BLaER1 treated with 17β-estradiol and CSF1 and Interleukin-3, amounts not matched to agents 10 nM and 100 nM (cell line): Measurements from ENCODE around the gene FAM107B.
"Not testable (repeated sequence)": the region's sequence is repeated elsewhere in the genome, so short reads cannot be mapped to it uniquely, and the experiment has no call there.

Experiments
- H3K27ac ChIP-seq, 11 experiments: shearing (Covaris generic); formaldehyde crosslinking; 2 replicates each; pipeline ENCODE4 v1.8.1; 2022
- H3K27me3 ChIP-seq, 11 experiments: shearing (Covaris generic); formaldehyde crosslinking; 2 replicates each; pipeline ENCODE4 v1.8.1; 2022
- H3K36me3 ChIP-seq, 11 experiments: shearing (Covaris generic); formaldehyde crosslinking; 2 replicates each; pipeline ENCODE4 v1.8.1; 2022
- H3K4me1 ChIP-seq, 10 experiments: shearing (Covaris generic); formaldehyde crosslinking; 2 replicates each; pipeline ENCODE4 v1.8.1; 2022
- H3K4me2 ChIP-seq, 11 experiments: shearing (Covaris generic); formaldehyde crosslinking; 2 replicates each; pipeline ENCODE4 v1.8.1; 2022
- H3K4me3 ChIP-seq, 10 experiments: shearing (Covaris generic); formaldehyde crosslinking; 2 replicates each; pipeline ENCODE4 v1.8.1; 2022
- H3K9ac ChIP-seq, 11 experiments: shearing (Covaris generic); formaldehyde crosslinking; 2 replicates each; pipeline ENCODE4 v1.8.1; 2022
- H3K9me3 ChIP-seq, 11 experiments: shearing (Covaris generic); formaldehyde crosslinking; replicated peaks in 1 of 11; 2 replicates each; pipeline ENCODE4 v1.8.1; 2022
- H4K20me1 ChIP-seq, 11 experiments: shearing (Covaris generic); formaldehyde crosslinking; 2 replicates each; pipeline ENCODE4 v1.8.1; 2022
- Cebpa-rat ChIP-seq, 11 experiments: shearing (Covaris generic); IDR thresholded peaks; 2 replicates each; pipeline ENCODE4 v1.8.1; 2022

The FAM107B gene

DNA sequence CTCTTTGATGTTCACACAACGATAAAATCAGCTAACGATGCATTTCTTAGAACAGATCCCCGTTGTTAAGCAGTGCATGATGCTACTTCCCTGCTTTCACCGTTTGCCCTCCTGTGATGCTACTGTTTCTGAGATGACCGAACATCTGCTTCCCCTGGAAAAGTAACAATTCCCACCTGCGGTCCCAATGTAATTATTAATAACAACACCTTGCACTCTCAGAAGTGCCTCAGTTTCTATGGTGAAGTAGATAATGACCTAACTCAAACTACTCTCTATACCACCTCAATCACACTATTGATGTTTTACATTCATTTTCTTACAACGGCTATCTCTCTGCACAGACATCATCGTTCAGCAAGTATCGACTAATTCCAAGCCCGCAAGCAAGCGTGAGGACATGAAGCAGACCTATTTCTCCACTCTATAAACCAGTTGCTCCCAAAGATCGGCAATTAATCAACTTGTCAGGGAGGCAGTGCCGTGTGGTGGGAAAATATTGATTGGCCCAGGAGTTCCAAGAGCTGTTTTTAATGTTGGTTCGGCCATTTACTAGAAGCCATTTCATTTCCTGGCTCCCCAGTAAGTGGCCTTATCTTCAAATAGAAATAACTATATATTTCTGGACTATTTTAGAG lies 42.7 kb downstream of the FAM107B start:
- H3K4me3 ChIP-seq = no peak overlapping the region
- no peaks in the 10 kb centered on the region; a peak in 1 of 22 replicates for H3K27me3 ChIP-seq
- H3K9ac ChIP-seq = no peak overlapping the region
- no peak for TF ChIP-seq Cebpa-rat (IDR thresholded peaks at IDR 0.05)
- no peak overlapping the region for H3K27ac ChIP-seq
- peaks cover 26 to 44% (median 36%) of the 10 kb centered on the region in 10 experiments for H3K4me1 ChIP-seq
- H4K20me1 ChIP-seq = no peaks in the 10 kb centered on the region
- H3K9me3 ChIP-seq = peaks cover 0 to 21% (median 6%) of the 10 kb centered on the region in 11 experiments; a peak in 14 of 22 replicates
- no peaks in the 10 kb centered on the region for H3K36me3 ChIP-seq
- H3K4me2 ChIP-seq = no peak overlapping the region

DNA sequence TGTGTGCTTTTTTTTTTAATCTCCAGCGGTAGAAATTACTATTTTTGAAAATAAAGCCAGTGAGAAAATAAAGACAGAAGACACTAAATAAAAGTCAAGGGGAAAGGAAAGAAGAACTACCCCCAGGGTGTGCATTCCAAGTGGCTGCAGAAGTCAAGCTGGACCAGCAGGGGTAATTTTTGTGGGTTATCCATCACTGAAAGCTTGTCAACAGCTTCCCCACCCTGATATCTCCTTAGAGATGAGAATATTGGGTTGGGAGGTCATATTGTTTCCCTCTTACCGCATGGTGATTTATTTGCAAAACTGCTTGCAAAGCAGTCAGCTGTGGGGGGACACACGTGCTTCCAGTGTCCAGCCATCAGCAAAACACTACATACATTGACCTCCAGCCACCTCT lies 46.4 kb downstream of the FAM107B start:
- Histone ChIP-seq H3K36me3 (no peaks in the 10 kb centered on the region), H3K4me3 (no peak overlapping the region), H3K27ac (no peak overlapping the region), H3K9ac (no peak overlapping the region), H3K27me3 (peaks cover 0 to 12% (median 0%) of the 10 kb centered on the region in 11 experiments; a peak in 2 of 22 replicates), H3K9me3 (peaks cover 0 to 27% (median 19%) of the 10 kb centered on the region in 11 experiments; a peak in 19 of 22 replicates), H4K20me1 (no peaks in the 10 kb centered on the region), H3K4me2 (peak overlapping the region in 1 of 11 experiments; percentile 74; a peak in 1 of 22 replicates), H3K4me1 (peaks cover 14 to 29% (median 19%) of the 10 kb centered on the region in 10 experiments)
- no peak for TF ChIP-seq Cebpa-rat (IDR thresholded peaks at IDR 0.05)

DNA sequence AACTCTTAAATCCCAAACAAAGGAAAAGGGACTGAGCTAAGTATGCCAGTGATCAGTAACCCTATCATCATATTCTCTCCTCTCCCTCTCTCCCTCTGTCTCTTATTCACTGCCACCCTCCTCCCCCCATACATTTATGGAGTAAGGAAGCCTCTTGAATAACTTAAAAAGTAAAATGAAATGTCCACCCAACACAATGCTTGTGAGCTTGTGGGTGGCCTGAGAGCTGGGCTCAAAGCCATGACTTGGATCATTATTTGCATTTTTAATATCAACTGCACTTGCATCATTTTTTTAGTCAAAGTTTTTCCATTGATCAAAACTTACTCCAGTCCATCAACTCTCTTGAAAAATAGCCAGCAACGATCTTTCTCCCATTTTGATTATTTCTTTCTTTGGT lies 46.8 kb downstream of the FAM107B start:
- no peak overlapping the region for H3K4me3 ChIP-seq
- H3K36me3 ChIP-seq = no peaks in the 10 kb centered on the region
- H3K9ac ChIP-seq = no peak overlapping the region
- H3K27me3 ChIP-seq = peaks cover 0 to 12% (median 0%) of the 10 kb centered on the region in 11 experiments; a peak in 2 of 22 replicates
- peaks cover 14 to 33% (median 24%) of the 10 kb centered on the region in 10 experiments for H3K4me1 ChIP-seq
- H4K20me1 ChIP-seq = no peaks in the 10 kb centered on the region
- peak overlapping the region in 8 of 11 experiments; percentile 40 to 74 (median 62); a peak in 13 of 22 replicates for H3K4me2 ChIP-seq
- peaks cover 0 to 27% (median 19%) of the 10 kb centered on the region in 11 experiments; a peak in 19 of 22 replicates for H3K9me3 ChIP-seq
- no peak overlapping the region for H3K27ac ChIP-seq
- no peak for TF ChIP-seq Cebpa-rat (IDR thresholded peaks at IDR 0.05)

GRCh38 chr10:14727465-14727864 lies 47.2 kb downstream of the FAM107B start:
- peaks cover 0 to 27% (median 19%) of the 10 kb centered on the region in 11 experiments; a peak in 19 of 22 replicates for H3K9me3 ChIP-seq
- no peak for TF ChIP-seq Cebpa-rat (IDR thresholded peaks at IDR 0.05)
- no peak overlapping the region for H3K9ac ChIP-seq
- H3K4me2 ChIP-seq = peak overlapping the region; percentile 40 to 74 (median 62)
- no peaks in the 10 kb centered on the region for H3K36me3 ChIP-seq
- peaks cover 0 to 12% (median 0%) of the 10 kb centered on the region in 11 experiments; a peak in 2 of 22 replicates for H3K27me3 ChIP-seq
- H3K27ac ChIP-seq = peak overlapping the region in 3 of 11 experiments; percentile 7 to 34 (median 17); a peak in 2 of 22 replicates
- no peak overlapping the region for H3K4me3 ChIP-seq
- H3K4me1 ChIP-seq = peaks cover 14 to 36% (median 25%) of the 10 kb centered on the region in 10 experiments
- H4K20me1 ChIP-seq = no peaks in the 10 kb centered on the region

- Histone ChIP-seq H3K9ac (no peak overlapping the region), H3K27me3 (peaks cover 0 to 12% (median 0%) of the 10 kb centered on the region in 11 experiments; a peak in 1 of 22 replicates), H3K4me2 (no peak overlapping the region), H3K9me3 (peaks cover 0 to 39% (median 25%) of the 10 kb centered on the region in 11 experiments; a peak in 19 of 22 replicates), H4K20me1 (no peaks in the 10 kb centered on the region), H3K27ac (no peak overlapping the region), H3K4me3 (no peak overlapping the region), H3K36me3 (no peaks in the 10 kb centered on the region), H3K4me1 (peaks cover 14 to 36% (median 25%) of the 10 kb centered on the region in 10 experiments)
- no peak for TF ChIP-seq Cebpa-rat (IDR thresholded peaks at IDR 0.05)
Observed at GRCh38 chr10:14724931-14725330, 49.8 kb downstream of the FAM107B start.

- no peaks in the 10 kb centered on the region for H3K36me3 ChIP-seq
- H3K27ac ChIP-seq = peak overlapping the region in 1 of 11 experiments; percentile 18; a peak in 2 of 22 replicates
- peaks cover 0 to 48% (median 32%) of the 10 kb centered on the region in 11 experiments; a peak in 19 of 22 replicates for H3K9me3 ChIP-seq
- H4K20me1 ChIP-seq = no peaks in the 10 kb centered on the region
- no peak for TF ChIP-seq Cebpa-rat (IDR thresholded peaks at IDR 0.05)
- peaks cover 14 to 31% (median 25%) of the 10 kb centered on the region in 10 experiments for H3K4me1 ChIP-seq
- H3K4me3 ChIP-seq = no peak overlapping the region
- peaks cover 0 to 12% (median 0%) of the 10 kb centered on the region in 11 experiments; a peak in 1 of 22 replicates for H3K27me3 ChIP-seq
- peak overlapping the region in 2 of 11 experiments; percentile 6 to 18; a peak in 1 of 22 replicates for H3K9ac ChIP-seq
- peak overlapping the region in 8 of 11 experiments; percentile 24 to 67 (median 60); a peak in 16 of 22 replicates for H3K4me2 ChIP-seq
Observed at GRCh38 chr10:14723052-14723689, 51.5 kb downstream of the FAM107B start.

DNA sequence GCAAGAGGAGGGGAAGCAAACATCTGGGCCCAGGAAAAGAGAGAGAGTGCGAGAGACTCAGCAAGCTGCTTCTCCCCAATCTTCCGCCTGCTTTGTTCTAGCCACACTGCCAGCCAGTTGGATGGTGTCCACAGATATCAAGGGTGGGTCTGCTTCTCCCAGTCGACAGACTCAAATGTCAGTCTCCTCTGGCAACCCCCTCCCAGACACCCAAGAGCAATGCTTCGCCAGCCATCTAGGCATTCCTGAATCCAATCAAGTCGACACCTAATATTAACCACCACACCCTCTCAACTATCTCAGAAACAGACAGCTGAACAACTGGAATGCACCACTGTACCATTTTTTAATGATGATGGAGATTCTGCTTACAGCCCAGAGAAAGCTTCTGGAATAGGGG lies 57.1 kb downstream of the FAM107B start:
- H3K4me2 ChIP-seq = no peak overlapping the region
- H3K36me3 ChIP-seq = no peaks in the 10 kb centered on the region
- TF ChIP-seq Cebpa-rat (IDR thresholded peaks at IDR 0.05) = no peak
- H3K9me3 ChIP-seq = peaks cover 20 to 54% (median 40%) of the 10 kb centered on the region in 11 experiments
- no peaks in the 10 kb centered on the region; a peak in 1 of 20 replicates for H3K4me1 ChIP-seq
- H3K27me3 ChIP-seq = no peaks in the 10 kb centered on the region
- no peak overlapping the region for H3K9ac ChIP-seq
- H3K4me3 ChIP-seq = no peak overlapping the region
- no peak overlapping the region for H3K27ac ChIP-seq
- no peaks in the 10 kb centered on the region for H4K20me1 ChIP-seq

DNA sequence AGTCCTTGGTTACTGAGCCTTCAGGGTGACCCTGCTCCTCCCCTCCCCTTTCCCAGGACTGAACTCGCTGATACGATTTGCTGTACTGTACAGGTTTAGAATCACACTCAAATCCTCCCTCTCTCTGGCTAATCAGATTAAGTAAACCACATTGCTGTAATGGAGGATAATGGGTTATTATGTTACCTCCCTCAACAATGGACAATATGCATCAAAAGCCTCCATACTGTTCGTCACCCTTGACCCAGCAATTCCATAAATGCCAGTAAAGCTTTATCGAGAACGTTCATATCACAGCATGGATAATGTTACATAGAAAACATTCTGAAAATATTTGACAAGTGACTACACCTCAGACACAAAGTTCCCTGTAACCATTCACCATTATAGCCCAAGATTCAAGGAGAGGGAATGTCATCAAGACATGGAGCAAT lies 61.7 kb downstream of the FAM107B start:
- no peaks in the 10 kb centered on the region for H3K27me3 ChIP-seq
- no peak for TF ChIP-seq Cebpa-rat (IDR thresholded peaks at IDR 0.05)
- no peak overlapping the region for H3K4me2 ChIP-seq
- H3K4me3 ChIP-seq = no peak overlapping the region
- no peak overlapping the region for H3K27ac ChIP-seq
- peaks cover 12 to 38% (median 23%) of the 10 kb centered on the region in 11 experiments; a peak in 21 of 22 replicates for H3K9me3 ChIP-seq
- no peaks in the 10 kb centered on the region for H4K20me1 ChIP-seq
- H3K4me1 ChIP-seq = no peaks in the 10 kb centered on the region
- H3K36me3 ChIP-seq = no peaks in the 10 kb centered on the region
- H3K9ac ChIP-seq = no peak overlapping the region

GRCh38 chr10:14709344-14709743 lies 65.4 kb downstream of the FAM107B start:
- not testable (repeated sequence) for H3K9ac ChIP-seq

More at GRCh38 chr10:14709344-14709743, 65.4 kb downstream of the FAM107B start:
- H3K4me2 ChIP-seq, H3K27me3 ChIP-seq, H3K27ac ChIP-seq, H4K20me1 ChIP-seq, H3K9me3 ChIP-seq, H3K36me3 ChIP-seq, H3K4me3 ChIP-seq: not testable (repeated sequence)
- peaks cover 0 to 15% (median 2%) of the 10 kb centered on the region in 10 experiments; a peak in 8 of 20 replicates for H3K4me1 ChIP-seq
